H1 (cell line): ENCODE data around the gene GABBR1. TPM values are rescaled to one million over a fixed set of nuclear protein-coding genes. Genes with fewer than 3 reads are reported as not detected.

Experiments used
- CTCF ChIA-PET: fragments of 300-600 bp; sonication (Branson Sonifier 250); formaldehyde crosslinking; loops from one replicate; lab custom pipeline; 2021; ENCODE audit not compliant: partially characterized antibody; lab: Charles Lee
- POLR2A ChIA-PET: fragments of 300-600 bp; sonication (Branson Sonifier 250); formaldehyde crosslinking; loops from one replicate; lab custom pipeline; 2021; ENCODE audit warnings: inconsistent platforms; ENCODE audit not compliant: partially characterized antibody; lab: Charles Lee
- DNase-seq, 2 experiments: peaks; one replicate each; pipeline versions ENCODE4 v3.0.0 to v3.0.0-alpha.2; 2010 to 2022; ENCODE audit warnings: low spot score in 2 of 2, low read depth in 1 of 2, mixed read lengths in 1 of 2
- FAIRE-seq: peaks from 2 replicates; lab custom pipeline; 2011; peaks lifted over from hg19 to GRCh38; lab: Jason Lieb, UNC
- H2AFZ ChIP-seq: 2 replicates; pipeline ENCODE4 v1.8.1; 2012; ENCODE audit warnings: low read length, inconsistent platforms
- H2AK5ac ChIP-seq: 2 replicates; pipeline ENCODE4 v1.6.1; 2013; ENCODE audit warnings: low read depth, low read length
- H2BK120ac ChIP-seq: replicated peaks from 2 replicates; pipeline ENCODE3; 2013; ENCODE audit warnings: low read depth, low read length, inconsistent platforms
- H2BK12ac ChIP-seq: 2 replicates; pipeline ENCODE4 v1.6.1; 2013; ENCODE audit warnings: low read depth, low read length
- H2BK15ac ChIP-seq: 2 replicates; pipeline ENCODE4 v1.6.1; 2013; ENCODE audit warnings: low read length
- H2BK20ac ChIP-seq: 2 replicates; pipeline ENCODE4 v1.6.1; 2013; ENCODE audit warnings: low read length
- H2BK5ac ChIP-seq: 2 replicates; pipeline ENCODE4 v1.6.1; 2013; ENCODE audit warnings: low read depth, low read length
- H3K14ac ChIP-seq: 2 replicates; pipeline ENCODE4 v1.6.1; 2013; ENCODE audit warnings: inconsistent platforms; ENCODE audit not compliant: insufficient read length
- H3K18ac ChIP-seq: 2 replicates; pipeline ENCODE4 v1.6.1; 2013; ENCODE audit warnings: low read length; ENCODE audit errors: extremely low read depth
- H3K23ac ChIP-seq: 2 replicates; pipeline ENCODE4 v1.6.1; 2013; ENCODE audit warnings: inconsistent platforms; ENCODE audit not compliant: insufficient read length
- H3K23me2 ChIP-seq: 2 replicates; pipeline ENCODE4 v1.6.1; 2013; ENCODE audit warnings: low read depth, low read length
- H3K27ac ChIP-seq: 2 replicates; pipeline ENCODE4 v1.6.1; 2011; ENCODE audit warnings: low read depth, low read length, inconsistent platforms
- H3K27me3 ChIP-seq, 4 experiments: replicated peaks in 1 of 4; 1 replicate in 1 of 4; 2 replicates in 3 of 4; pipeline versions ENCODE4 v1.6.1 to v1.8.1; 2011 to 2013; ENCODE audit warnings: low read length in 3 of 4, mild to moderate bottlenecking in 3 of 4, inconsistent platforms in 2 of 4, mixed read lengths in 2 of 4, moderate library complexity in 1 of 4; ENCODE audit not compliant: control insufficient read depth in 3 of 4, insufficient read depth in 3 of 4; ENCODE audit errors: extremely low read depth in 1 of 4
- H3K36me3 ChIP-seq, 4 experiments: 2 replicates each; pipeline versions ENCODE4 v1.6.1 to v1.8.1; 2011 to 2013; ENCODE audit warnings: mild to moderate bottlenecking in 4 of 4, low read length in 3 of 4, moderate library complexity in 2 of 4, control low read depth in 1 of 4, inconsistent platforms in 1 of 4; ENCODE audit not compliant: insufficient read depth in 4 of 4, control insufficient read depth in 2 of 4
- H3K4ac ChIP-seq: replicated peaks from 2 replicates; pipeline ENCODE3; 2013; ENCODE audit warnings: low read length, low read depth, mixed read lengths, inconsistent platforms; ENCODE audit not compliant: insufficient read length
- H3K4me1 ChIP-seq, 4 experiments: replicated peaks in 1 of 4; 1 replicate in 1 of 4; 2 replicates in 3 of 4; pipeline versions ENCODE4 v1.6.1 to v1.8.1; 2011 to 2013; ENCODE audit warnings: low read length in 3 of 4, inconsistent platforms in 2 of 4, mixed read lengths in 1 of 4; ENCODE audit not compliant: insufficient read depth in 4 of 4, control insufficient read depth in 3 of 4
- H3K4me2 ChIP-seq, 2 experiments: 2 replicates each; pipeline versions ENCODE4 v1.6.1 to v1.8.1; 2011 to 2013; ENCODE audit warnings: low read depth in 2 of 2, low read length in 2 of 2, control low read depth in 1 of 2, inconsistent platforms in 1 of 2, mild to moderate bottlenecking in 1 of 2; ENCODE audit not compliant: insufficient read depth in 1 of 2
- H3K4me3 ChIP-seq, 4 experiments: fragments of 200-600, 300-600 bp in 1 of 4; sonication (generic), shearing (Covaris generic), sonication (Bioruptor Twin) in 1 of 4; 2 replicates each; pipeline versions ENCODE4 v1.5.1 to v1.8.1; 2011 to 2016; ENCODE audit warnings: low read length in 4 of 4, low read depth in 3 of 4, control low read depth in 2 of 4, inconsistent platforms in 2 of 4, mild to moderate bottlenecking in 2 of 4, mixed read lengths in 1 of 4, moderate library complexity in 1 of 4; ENCODE audit not compliant: insufficient read depth in 2 of 4; ENCODE audit errors: extremely low read depth in 1 of 4
- H3K56ac ChIP-seq: replicated peaks from 2 replicates; pipeline ENCODE3; 2013; ENCODE audit warnings: low read depth, mild to moderate bottlenecking, mixed read lengths, low read length, inconsistent platforms; ENCODE audit not compliant: insufficient read length
- H3K79me1 ChIP-seq: 2 replicates; pipeline ENCODE4 v1.6.1; 2013; ENCODE audit warnings: low read depth, low read length, control low read depth
- H3K79me2 ChIP-seq, 2 experiments: 2 replicates each; pipeline versions ENCODE4 v1.6.1 to v1.8.1; 2012 to 2013; ENCODE audit warnings: low read length in 2 of 2, mild to moderate bottlenecking in 2 of 2, inconsistent platforms in 1 of 2; ENCODE audit not compliant: insufficient read depth in 2 of 2, control insufficient read depth in 1 of 2
- H3K9ac ChIP-seq, 4 experiments: replicated peaks in 1 of 4; 1 replicate in 1 of 4; 2 replicates in 3 of 4; pipeline versions ENCODE4 v1.6.1 to v1.8.1; 2011 to 2013; ENCODE audit warnings: low read depth in 3 of 4, low read length in 3 of 4, control low read depth in 2 of 4, mild to moderate bottlenecking in 2 of 4, moderate library complexity in 2 of 4, inconsistent platforms in 1 of 4; ENCODE audit errors: extremely low read depth in 1 of 4
- H3K9me3 ChIP-seq, 2 experiments: 2 replicates each; pipeline versions ENCODE4 v1.6.1 to v1.8.1; 2012 to 2013; ENCODE audit warnings: mild to moderate bottlenecking in 2 of 2, moderate library complexity in 2 of 2, control low read depth in 1 of 2, inconsistent platforms in 1 of 2, low read depth in 1 of 2, low read length in 1 of 2, mixed read lengths in 1 of 2; ENCODE audit not compliant: insufficient read depth in 2 of 2
- H4K20me1 ChIP-seq, 2 experiments: replicated peaks in 1 of 2; 2 replicates each; pipeline versions ENCODE3 to v1.8.1; 2011 to 2013; ENCODE audit warnings: inconsistent platforms in 2 of 2, low read length in 2 of 2, mild to moderate bottlenecking in 1 of 2; ENCODE audit not compliant: insufficient read depth in 2 of 2, control insufficient read depth in 1 of 2
- H4K5ac ChIP-seq: 2 replicates; pipeline ENCODE4 v1.6.1; 2013; ENCODE audit warnings: low read length, low read depth, mixed read lengths, inconsistent platforms; ENCODE audit not compliant: insufficient read length
- H4K8ac ChIP-seq: 2 replicates; pipeline ENCODE4 v1.8.0; 2013; ENCODE audit warnings: mild to moderate bottlenecking, moderate library complexity, low read length, inconsistent platforms; ENCODE audit not compliant: insufficient read depth; ENCODE audit errors: extremely low read depth
- H4K91ac ChIP-seq: replicated peaks from 2 replicates; pipeline ENCODE3; 2013; ENCODE audit warnings: low read length, mixed read lengths, inconsistent platforms; ENCODE audit not compliant: insufficient read length
- BCL11A ChIP-seq, 2 experiments: IDR thresholded peaks; one replicate each; pipeline ENCODE4 v1.6.1; 2011; ENCODE audit warnings: low read depth in 2 of 2, low read length in 2 of 2, mild to moderate bottlenecking in 2 of 2
- EZH2 ChIP-seq: fragments of 200-600 bp; sonication (generic); IDR thresholded peaks from 2 replicates; pipeline ENCODE4 v1.7.1; 2012; ENCODE audit warnings: low read depth, mild to moderate bottlenecking, moderate library complexity, low read length, inconsistent platforms; ENCODE audit not compliant: severe bottlenecking
- TBP ChIP-seq: IDR thresholded peaks from 2 replicates; pipeline ENCODE4 v1.6.1; 2011; ENCODE audit warnings: low read depth, low read length, improper control_type of control experiment
- WGBS, 2 experiments: shearing (Covaris generic) in 1 of 2; methylation state at CpG; one replicate each; pipeline versions ENCODE4 v1.1.6 to v1.1.7; 2013 to 2015; ENCODE audit warnings: low lambda C conversion rate in 2 of 2, mixed read lengths in 2 of 2, inconsistent platforms in 1 of 2, low coverage in 1 of 2, missing lambda C conversion rate in 1 of 2; ENCODE audit not compliant: insufficient replicate concordance in 2 of 2, insufficient coverage in 1 of 2, insufficient read length in 1 of 2; ENCODE audit errors: extremely low coverage in 1 of 2, missing lambda C conversion rate in 1 of 2; 5-methylcytosine and 5-hydroxymethylcytosine counted together
- polyA plus RNA-seq, 7 experiments: library from polyadenylated mRNA; depleted of rRNA in 3 of 7; stranded (reverse) in 5 of 7; unstranded in 2 of 7; fragments of >200 nt in 5 of 7; fragments of 200-250 nt in 2 of 7; gene quantifications; 1 replicate in 5 of 7; 2 replicates in 1 of 7; 4 replicates in 1 of 7; pipeline versions ENCODE4 v1.2.1 to v1.2.3, GENCODE V29; 2011 to 2013; ENCODE audit warnings: missing spikeins in 2 of 7, mixed read lengths in 2 of 7
- total RNA-seq: library from RNA; stranded (reverse); fragmentation: NEBNext Ultra II Directional; extraction: Animal tissue kit (Norgen Biotek cat#: 25700); gene quantifications from 2 replicates; pipeline ENCODE4 v1.2.1, GENCODE V29; 2021

GABBR1 gene
- total and polyA plus RNA-seq, 2 of the 8 experiments (the other 6 are each of a cell fraction or from before 2014, with no cell fraction given), result 75.9 to 78.3 TPM

- Histone ChIP-seq H3K36me3 (peaks cover 38 to 81% (median 65%) of the 10 kb centered on the region in 4 experiments), H4K8ac (no peak overlapping the region)
- DNase-seq, result no peak
These were observed 13.3 kb downstream of the GABBR1 start for GRCh38 chr6:29619578-29620160.

More at GRCh38 chr6:29619578-29620160, 13.3 kb downstream of the GABBR1 start:
- Histone ChIP-seq H3K27me3 (no peaks in the 10 kb centered on the region), H2BK5ac (no peak overlapping the region), H3K4me2 (no peak overlapping the region), H2AFZ (no peak overlapping the region), H2AK5ac (no peak overlapping the region), H3K4me3 (no peak overlapping the region), H3K9ac (no peak overlapping the region), H4K20me1 (peaks cover 6 to 7% of the 10 kb centered on the region in 2 experiments), H3K56ac (no peak overlapping the region), H3K79me1 (peaks cover 3% of the 10 kb centered on the region; the same call in 1 of the 2 replicates), H4K5ac (no peak overlapping the region), H3K79me2 (peaks cover 0 to 18% of the 10 kb centered on the region in 2 experiments; a peak in 2 of 4 replicates), H3K4ac (no peak overlapping the region), H2BK120ac (no peak overlapping the region), H3K23me2 (no peaks in the 10 kb centered on the region; the same call in 1 of the 2 replicates), H2BK12ac (no peak overlapping the region), H2BK20ac (no peak overlapping the region), H3K4me1 (peaks cover 0 to 17% (median 11%) of the 10 kb centered on the region in 4 experiments; a peak in 6 of 7 replicates), H3K14ac (no peak overlapping the region), H3K9me3 (no peaks in the 10 kb centered on the region), H3K27ac (no peak overlapping the region), H4K91ac (no peak overlapping the region), H3K18ac (no peak overlapping the region), H2BK15ac (no peak overlapping the region), H3K23ac (no peak overlapping the region)
- POLR2A ChIA-PET, result interaction anchor here (1.1 to 1.6 kb wide), 4 partner anchors 8 to 16 kb away, joined by 4 to 8 read pairs (median 6); no protein-coding TSS in a partner anchor
- no peak for TF ChIP-seq BCL11A (IDR thresholded peaks at IDR 0.05; ENCODE audit: low read depth in 2 of 2, low read length in 2 of 2)
- TF ChIP-seq EZH2, result no peak
- no peak for TF ChIP-seq TBP
- no peak for FAIRE-seq
- CTCF ChIA-PET, result interaction anchor here (0.9 to 1.4 kb wide), 7 partner anchors 8 to 65 kb away, joined by 3 to 7 read pairs (median 4); no protein-coding TSS in a partner anchor
- WGBS, 2 experiments, result 91% methylated on average over 1 of the region's 1 CpG; no CpG with 5 or more reads in 1 of the 2 experiments
